Endothelial cell (in vitro differentiated cells): Measurements from ENCODE around the gene ULBP1. TPM values are rescaled to one million over a fixed set of nuclear protein-coding genes. Genes with fewer than 3 reads are reported as not detected.
A peak's percentile ranks its signal among the peaks of the same experiment; 100 is the strongest.
"Not testable (repeated sequence)": the region's sequence is repeated elsewhere in the genome, so short reads cannot be mapped to it uniquely, and the experiment has no call there.

Source experiments
- DNase-seq: peaks from one replicate; pipeline ENCODE4 v3.0.0; 2021; ENCODE audit warnings: low spot score
- H3K27ac Mint-ChIP-seq: one replicate; pipeline ENCODE4 v1.8.0; 2021; ENCODE audit warnings: mixed read lengths, inconsistent platforms; ENCODE audit not compliant: unreplicated experiment
- H3K27me3 Mint-ChIP-seq: one replicate; pipeline ENCODE4 v1.8.0; 2021; ENCODE audit warnings: mild to moderate bottlenecking, moderate library complexity, mixed read lengths, inconsistent platforms; ENCODE audit not compliant: unreplicated experiment
- H3K36me3 Mint-ChIP-seq: one replicate; pipeline ENCODE4 v1.8.0; 2021; ENCODE audit warnings: mild to moderate bottlenecking, low read depth, mixed read lengths, inconsistent platforms; ENCODE audit not compliant: unreplicated experiment
- H3K4me1 Mint-ChIP-seq: one replicate; pipeline ENCODE4 v1.8.0; 2021; ENCODE audit warnings: mild to moderate bottlenecking, mixed read lengths, inconsistent platforms; ENCODE audit not compliant: unreplicated experiment
- H3K4me3 Mint-ChIP-seq: one replicate; pipeline ENCODE4 v1.8.0; 2021; ENCODE audit warnings: mild to moderate bottlenecking, mixed read lengths, inconsistent platforms; ENCODE audit not compliant: unreplicated experiment
- H3K9me3 Mint-ChIP-seq: one replicate; pipeline ENCODE4 v1.8.0; 2021; ENCODE audit warnings: mixed read lengths, inconsistent platforms; ENCODE audit not compliant: unreplicated experiment
- total RNA-seq: library from RNA; stranded (reverse); fragmentation: NEBNext Ultra II Directional; extraction: Animal tissue kit (Norgen Biotek cat#: 25700); gene quantifications from one replicate; pipeline ENCODE4 v1.2.1, GENCODE V29; 2021; ENCODE audit not compliant: unreplicated experiment
- TF ChIP-seq, protein P1 (sequence below): fragments of 200-600 bp; sonication (generic); IDR thresholded peaks from one replicate; pipeline ENCODE4 v1.5.0; 2021; ENCODE audit warnings: antibody characterized with exemption; ENCODE audit not compliant: unreplicated experiment

Gene ULBP1
- total RNA-seq, 1 donor from 2014 or later = 24.8 TPM

DNA sequence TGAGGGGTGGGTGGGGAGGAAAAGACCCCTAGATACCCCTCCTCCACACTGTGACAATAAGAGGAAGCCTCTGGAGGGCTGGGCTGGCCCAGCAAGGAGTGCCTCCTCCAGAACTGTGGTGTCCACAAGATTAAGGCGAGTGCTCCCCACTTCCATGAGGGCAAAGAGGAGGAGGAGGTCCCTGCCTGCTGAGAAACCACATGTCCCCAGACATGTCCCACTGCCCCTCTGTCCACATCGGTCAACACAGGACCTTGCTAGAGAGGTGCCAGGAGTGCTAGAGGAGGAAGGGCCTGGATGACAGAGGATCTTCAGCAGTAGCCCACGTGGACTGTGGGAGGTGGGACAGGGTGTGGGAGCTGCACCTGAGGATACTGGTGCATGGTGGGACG is 43.9 kb upstream of the ULBP1 start:
- TF ChIP-seq, protein P1, sequence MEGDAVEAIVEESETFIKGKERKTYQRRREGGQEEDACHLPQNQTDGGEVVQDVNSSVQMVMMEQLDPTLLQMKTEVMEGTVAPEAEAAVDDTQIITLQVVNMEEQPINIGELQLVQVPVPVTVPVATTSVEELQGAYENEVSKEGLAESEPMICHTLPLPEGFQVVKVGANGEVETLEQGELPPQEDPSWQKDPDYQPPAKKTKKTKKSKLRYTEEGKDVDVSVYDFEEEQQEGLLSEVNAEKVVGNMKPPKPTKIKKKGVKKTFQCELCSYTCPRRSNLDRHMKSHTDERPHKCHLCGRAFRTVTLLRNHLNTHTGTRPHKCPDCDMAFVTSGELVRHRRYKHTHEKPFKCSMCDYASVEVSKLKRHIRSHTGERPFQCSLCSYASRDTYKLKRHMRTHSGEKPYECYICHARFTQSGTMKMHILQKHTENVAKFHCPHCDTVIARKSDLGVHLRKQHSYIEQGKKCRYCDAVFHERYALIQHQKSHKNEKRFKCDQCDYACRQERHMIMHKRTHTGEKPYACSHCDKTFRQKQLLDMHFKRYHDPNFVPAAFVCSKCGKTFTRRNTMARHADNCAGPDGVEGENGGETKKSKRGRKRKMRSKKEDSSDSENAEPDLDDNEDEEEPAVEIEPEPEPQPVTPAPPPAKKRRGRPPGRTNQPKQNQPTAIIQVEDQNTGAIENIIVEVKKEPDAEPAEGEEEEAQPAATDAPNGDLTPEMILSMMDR = no peak
- Mint-ChIP-seq H3K4me3 (no peak overlapping the region), H3K36me3 (peaks cover 12% of the 10 kb centered on the region)

DNA sequence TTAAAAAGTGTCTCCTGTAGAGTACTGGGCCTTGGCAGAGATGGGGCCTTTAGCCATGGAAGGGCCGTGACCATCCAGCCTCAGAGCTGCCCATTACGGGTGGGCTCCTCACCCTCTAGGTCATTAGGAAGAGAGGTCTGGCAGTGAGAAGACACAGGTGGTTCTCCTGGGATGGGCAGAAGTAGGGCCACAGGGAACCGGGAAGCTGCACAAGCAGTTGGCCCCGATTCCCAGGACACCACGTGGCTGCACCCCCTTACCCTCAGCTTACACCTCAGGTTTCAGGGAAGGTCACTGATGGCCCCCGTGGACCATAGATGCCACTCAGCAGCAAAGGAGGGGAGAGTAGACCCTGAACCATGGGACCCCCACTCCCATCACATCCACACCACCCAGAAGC is 42.4 kb upstream of the ULBP1 start:
- no peak overlapping the region for H3K27ac Mint-ChIP-seq
- DNase-seq = no peak
- peak overlapping the region; percentile 62 for H3K4me3 Mint-ChIP-seq
- no peaks in the 10 kb centered on the region for H3K9me3 Mint-ChIP-seq
- TF ChIP-seq, protein P1 = no peak
- peaks cover 27% of the 10 kb centered on the region for H3K27me3 Mint-ChIP-seq
- peaks cover 12% of the 10 kb centered on the region for H3K36me3 Mint-ChIP-seq
- peaks cover 36% of the 10 kb centered on the region for H3K4me1 Mint-ChIP-seq

More for the DNA sequence above, 43.9 kb upstream of the ULBP1 start:
- Mint-ChIP-seq H3K4me1 (peaks cover 31% of the 10 kb centered on the region), H3K27ac (no peak overlapping the region), H3K9me3 (no peaks in the 10 kb centered on the region), H3K27me3 (peaks cover 24% of the 10 kb centered on the region)
- DNase-seq = no peak

DNA sequence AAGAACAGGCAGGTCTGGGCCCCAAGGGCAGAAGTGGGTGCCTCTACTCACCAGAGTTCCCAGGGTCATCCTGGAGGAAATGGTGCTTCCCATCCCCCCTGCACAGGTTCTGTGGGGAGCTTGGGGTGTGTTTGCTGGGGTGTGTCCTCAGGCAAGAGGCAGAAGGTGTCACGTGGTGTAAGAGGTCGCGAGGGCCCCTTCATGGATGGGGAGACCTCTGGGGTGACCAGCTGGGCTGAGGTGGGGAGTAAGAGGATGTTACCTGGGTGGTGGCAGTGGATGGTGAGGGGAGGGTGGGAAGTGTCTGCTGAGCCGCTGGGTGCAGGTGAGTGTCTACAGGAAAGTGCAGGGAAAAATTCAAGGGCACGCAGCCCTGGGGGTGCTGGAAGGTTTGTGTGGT is 41.7 kb upstream of the ULBP1 start:
- Mint-ChIP-seq H3K4me1 (peaks cover 33% of the 10 kb centered on the region), H3K36me3 (peaks cover 12% of the 10 kb centered on the region), H3K27me3 (peaks cover 27% of the 10 kb centered on the region), H3K4me3 (peak overlapping the region; percentile 69)
- DNase-seq, H3K9me3 Mint-ChIP-seq, H3K27ac Mint-ChIP-seq: not testable (repeated sequence)

DNA sequence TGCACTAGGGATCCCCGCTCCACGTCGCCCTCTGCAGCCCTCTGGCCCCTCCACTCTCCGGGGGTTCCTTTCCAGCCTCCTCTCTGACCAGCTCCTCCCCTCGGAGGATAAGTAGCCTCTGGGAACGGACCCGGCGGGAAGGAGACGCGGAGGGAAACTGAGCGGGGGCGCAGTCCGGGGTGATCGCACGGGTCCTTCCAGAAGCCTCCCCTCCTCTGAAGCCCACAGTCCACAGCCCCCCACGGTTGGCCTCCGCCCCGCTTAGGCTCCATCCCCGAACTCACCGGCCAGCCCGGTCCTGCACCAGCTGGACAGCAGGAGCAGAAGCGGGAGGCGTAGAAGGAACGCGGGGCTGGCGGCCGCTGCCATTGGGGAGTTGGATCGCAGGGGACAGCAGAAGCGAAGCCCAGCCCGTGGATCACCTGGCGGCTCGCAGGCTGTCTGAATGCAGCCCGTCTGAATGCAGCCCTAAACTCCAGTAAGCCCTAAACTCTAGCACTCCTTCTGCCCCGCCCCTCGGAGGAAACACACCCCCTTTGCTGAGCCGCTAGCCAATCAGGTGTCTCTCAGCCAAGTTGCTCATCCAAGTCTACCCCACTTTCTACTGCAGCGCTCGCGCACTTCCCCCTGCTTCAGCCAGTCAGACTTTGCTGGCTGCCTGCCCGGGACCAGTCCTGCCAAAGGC is 41.0 kb upstream of the ULBP1 start, which contains the start of gene RAET1G:
TSS of gene RAET1G (minus strand) at position 480 of the 685 bp plus-strand sequence. CDS start at position 369, 111 bp downstream.
- H3K4me3 Mint-ChIP-seq = peak within 1 kb of the TSS; percentile 91

DNA sequence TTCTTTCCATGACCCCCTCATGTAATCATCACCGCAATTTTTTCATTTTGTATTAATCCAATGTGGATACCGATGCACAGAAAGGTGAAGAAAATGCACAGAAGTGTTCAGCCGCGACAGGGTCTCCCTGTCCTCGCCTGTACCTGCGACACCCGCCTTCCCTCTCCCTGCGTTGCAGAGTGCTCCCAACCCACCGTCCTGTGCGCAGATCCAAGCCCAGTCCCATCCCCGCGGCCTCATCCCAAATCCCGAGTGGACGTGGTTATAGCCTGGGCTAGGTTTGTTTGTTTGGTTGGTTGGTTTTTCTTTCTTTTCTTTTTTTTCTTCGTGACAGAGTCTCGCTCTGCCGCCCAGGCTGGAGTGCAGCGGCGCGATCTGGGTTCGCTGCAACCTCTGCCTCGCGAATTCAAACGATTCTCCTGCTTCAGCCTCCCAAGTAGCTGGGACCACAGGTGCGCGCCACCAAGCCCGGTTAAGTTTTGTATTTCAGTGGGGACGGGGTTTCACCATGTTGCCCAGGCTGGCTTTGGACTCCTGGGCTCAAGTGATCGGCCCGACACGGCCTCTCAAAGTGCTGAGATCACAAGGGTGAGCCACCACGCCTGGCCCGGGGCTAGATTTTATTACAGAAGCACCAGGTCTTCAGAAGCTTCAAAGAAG is 40.3 kb upstream of the ULBP1 start:
- TF ChIP-seq, protein P1 = no peak
- H3K27me3 Mint-ChIP-seq = peaks cover 25% of the 10 kb centered on the region
- peaks cover 12% of the 10 kb centered on the region for H3K36me3 Mint-ChIP-seq

More for the DNA sequence above, 41.0 kb upstream of the ULBP1 start, which contains the start of gene RAET1G:
- H3K27me3 Mint-ChIP-seq = peaks cover 27% of the 10 kb centered on the region
- no peak within 1 kb of the TSS for H3K27ac Mint-ChIP-seq
- H3K9me3 Mint-ChIP-seq = no peaks in the 10 kb centered on the region
- peak; percentile 73 for DNase-seq
- peaks cover 33% of the 10 kb centered on the region for H3K4me1 Mint-ChIP-seq
- TF ChIP-seq, protein P1 = no peak
- peaks cover 12% of the 10 kb centered on the region for H3K36me3 Mint-ChIP-seq

More for the DNA sequence above, 40.3 kb upstream of the ULBP1 start:
- no peak overlapping the region for H3K27ac Mint-ChIP-seq
- H3K9me3 Mint-ChIP-seq = no peaks in the 10 kb centered on the region
- no peak for DNase-seq
- peak overlapping the region; percentile 91 for H3K4me3 Mint-ChIP-seq
- peaks cover 33% of the 10 kb centered on the region for H3K4me1 Mint-ChIP-seq
